GM23338 (cell line): ENCODE measurements around the gene NDUFS2.

Source experiments
- CTCF ChIP-seq, 2 experiments: fragments of 200-600 bp in 1 of 2; sonication (generic) in 1 of 2; conservative IDR thresholded peaks; 2 replicates each; pipeline versions ENCODE4 v1.5.1 to v1.6.1; 2016 to 2017; ENCODE audit warnings: antibody characterized with exemption in 2 of 2, low read depth in 2 of 2, mild to moderate bottlenecking in 2 of 2, moderate library complexity in 1 of 2
- EZH2 ChIP-seq: fragments of 200-600 bp; sonication (generic); IDR thresholded peaks from one replicate; pipeline ENCODE4 v1.8.0; 2017; ENCODE audit warnings: antibody characterized with exemption, mild to moderate bottlenecking, low read depth; ENCODE audit not compliant: unreplicated experiment

- no peak for TF ChIP-seq CTCF (conservative IDR thresholded peaks at IDR 0.05; ENCODE audit: low read depth in 2 of 2)
- TF ChIP-seq EZH2, result no peak
Measured at GRCh38 chr1:161259765-161260164, 57.6 kb downstream of the NDUFS2 start.
